Right lobe of liver (tissue), 4 donors: ENCODE results near the gene SYNM.

Experiments
- CTCF ChIP-seq, 4 donors: fragments of 200-600 bp in 3 of 4; fragments of 450-650 bp in 1 of 4; IDR thresholded peaks; one replicate each; pipeline versions ENCODE4 v1.5.1 to v1.8.0; 2016 to 2022; ENCODE audit warnings: antibody characterized with exemption in 4 of 4, mild to moderate bottlenecking in 2 of 4
- POLR2A ChIP-seq: fragments of 450-650 bp; IDR thresholded peaks from one replicate; pipeline ENCODE4 v1.6.1; 2017; ENCODE audit warnings: antibody characterized with exemption, mild to moderate bottlenecking
- donor health status: DM: no; HTN: no; CAD: no.
- donor health status: DM: no; HTN: no; CAD: no.
- donor health status: DM: no; HTN: yes; CAD: no.

GRCh38 chr15:99169769-99170311 is 65.0 kb downstream of the SYNM start:
- TF ChIP-seq CTCF (IDR thresholded peaks at IDR 0.05) = no peak
- no peak for TF ChIP-seq POLR2A
